ENCODE data around the gene PRKCA. TPM values are rescaled to one million over a fixed set of nuclear protein-coding genes. Genes with fewer than 3 reads are reported as not detected.

PRKCA gene
- total RNA-seq, 1 experiment from 2014 or later = 29.6 TPM

DNA sequence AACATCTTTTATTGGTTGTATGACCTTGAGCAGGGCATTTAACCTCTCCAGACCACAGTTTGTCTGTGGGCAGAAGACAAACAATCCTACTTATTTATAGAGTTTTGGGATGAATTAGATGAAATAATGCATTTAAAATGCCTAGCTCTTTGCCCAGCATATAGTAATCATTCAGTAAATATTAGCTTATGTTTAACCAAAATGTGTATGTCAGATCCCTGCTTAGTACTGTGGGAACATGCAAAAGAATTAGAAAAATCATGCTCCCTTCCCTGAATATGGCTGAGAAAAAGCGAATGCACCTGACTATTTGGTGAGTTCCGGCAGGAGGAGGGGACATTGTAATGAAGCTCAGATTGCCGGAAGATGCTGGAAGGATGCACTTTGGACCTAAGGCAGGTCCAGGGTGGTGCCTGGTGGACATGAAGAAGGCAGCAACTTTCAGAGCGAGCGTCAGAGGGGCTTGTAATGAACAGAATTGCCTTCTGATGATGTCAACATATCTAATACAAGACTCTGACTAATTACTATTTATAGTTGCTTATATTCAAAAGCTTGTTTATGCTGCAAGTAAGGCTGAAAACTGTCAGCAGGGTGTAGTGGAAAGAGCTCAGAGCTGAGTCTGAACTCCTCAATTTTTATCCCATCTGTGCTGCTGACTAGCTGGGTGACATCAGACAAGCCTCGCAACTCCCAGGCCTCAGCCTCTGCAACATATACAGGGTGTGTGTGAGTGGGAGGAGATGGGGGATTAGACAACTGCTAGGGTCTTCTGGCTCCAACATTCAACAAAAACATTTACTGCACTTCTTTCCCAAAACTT is 221.2 kb downstream of the PRKCA start:
- TF ChIP-seq, protein P1, sequence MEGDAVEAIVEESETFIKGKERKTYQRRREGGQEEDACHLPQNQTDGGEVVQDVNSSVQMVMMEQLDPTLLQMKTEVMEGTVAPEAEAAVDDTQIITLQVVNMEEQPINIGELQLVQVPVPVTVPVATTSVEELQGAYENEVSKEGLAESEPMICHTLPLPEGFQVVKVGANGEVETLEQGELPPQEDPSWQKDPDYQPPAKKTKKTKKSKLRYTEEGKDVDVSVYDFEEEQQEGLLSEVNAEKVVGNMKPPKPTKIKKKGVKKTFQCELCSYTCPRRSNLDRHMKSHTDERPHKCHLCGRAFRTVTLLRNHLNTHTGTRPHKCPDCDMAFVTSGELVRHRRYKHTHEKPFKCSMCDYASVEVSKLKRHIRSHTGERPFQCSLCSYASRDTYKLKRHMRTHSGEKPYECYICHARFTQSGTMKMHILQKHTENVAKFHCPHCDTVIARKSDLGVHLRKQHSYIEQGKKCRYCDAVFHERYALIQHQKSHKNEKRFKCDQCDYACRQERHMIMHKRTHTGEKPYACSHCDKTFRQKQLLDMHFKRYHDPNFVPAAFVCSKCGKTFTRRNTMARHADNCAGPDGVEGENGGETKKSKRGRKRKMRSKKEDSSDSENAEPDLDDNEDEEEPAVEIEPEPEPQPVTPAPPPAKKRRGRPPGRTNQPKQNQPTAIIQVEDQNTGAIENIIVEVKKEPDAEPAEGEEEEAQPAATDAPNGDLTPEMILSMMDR (IDR thresholded peaks at IDR 0.05; ENCODE audit: insufficient read depth in 1 of 2, low read depth in 1 of 2, low read length in 1 of 2, severe bottlenecking in 1 of 2, unreplicated experiment in 1 of 2) = peak in 1 of 2 experiments; percentile 6
- intact Hi-C loops (cut with micrococcal nuclease; ENCODE audit: unreplicated experiment) = no loop called here
- no peak overlapping the region for H3K4me3 ChIP-seq (ENCODE audit: low read depth, low read length)
- Mint-ChIP-seq H3K9me3 (ENCODE audit: unreplicated experiment) (no peaks in the 10 kb centered on the region), H3K4me3 (ENCODE audit: unreplicated experiment) (no peak overlapping the region), H3K4me1 (ENCODE audit: low read depth, unreplicated experiment) (no peaks in the 10 kb centered on the region), H3K27ac (ENCODE audit: unreplicated experiment) (no peak overlapping the region), H3K36me3 (ENCODE audit: insufficient read depth, unreplicated experiment) (no peaks in the 10 kb centered on the region), H3K27me3 (ENCODE audit: insufficient read depth, unreplicated experiment) (no peaks in the 10 kb centered on the region)
- H3K4me1 ChIP-seq = no peaks in the 10 kb centered on the region; the same call in 1 of the 2 replicates
- DNase-seq = no peak
- POLR2A ChIA-PET = no interaction called here
- no peaks in the 10 kb centered on the region for H3K9me3 ChIP-seq
- BruUV-seq (replicated peaks) = no TSS peak
- H3K36me3 ChIP-seq (ENCODE audit: control insufficient read depth, insufficient read depth, low read length) = no peaks in the 10 kb centered on the region
- CTCF ChIA-PET = no interaction called here
- no peaks in the 10 kb centered on the region for H3K27me3 ChIP-seq (replicated peaks; ENCODE audit: control insufficient read depth, insufficient read depth, low read length)

DNA sequence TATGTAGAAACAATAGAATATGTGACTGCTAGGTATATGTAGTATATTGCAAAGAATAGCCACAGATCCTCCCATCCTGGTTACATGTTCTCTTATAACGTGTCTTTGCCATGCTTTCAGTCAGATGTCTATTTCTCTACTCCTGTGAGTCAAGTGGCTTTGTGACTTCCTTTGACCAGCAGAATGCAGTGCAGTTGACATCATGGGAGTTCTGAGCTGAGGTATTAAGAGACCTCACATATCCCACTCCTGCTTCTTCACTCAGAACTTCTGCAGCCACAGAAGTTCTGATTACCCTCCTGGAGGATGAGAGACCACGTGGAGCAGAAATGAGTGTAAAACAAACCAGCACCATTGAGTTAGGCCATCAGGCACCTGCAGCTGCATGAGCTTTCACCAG is 222.5 kb downstream of the PRKCA start:
- no peaks in the 10 kb centered on the region for H3K36me3 Mint-ChIP-seq (ENCODE audit: insufficient read depth, unreplicated experiment)
- no peak overlapping the region for H3K4me3 Mint-ChIP-seq (ENCODE audit: unreplicated experiment)
- H3K27ac Mint-ChIP-seq (ENCODE audit: unreplicated experiment) = no peak overlapping the region
- Histone ChIP-seq H3K36me3 (ENCODE audit: control insufficient read depth, insufficient read depth, low read length) (no peaks in the 10 kb centered on the region), H3K4me1 (no peaks in the 10 kb centered on the region; the same call in 1 of the 2 replicates), H3K27me3 (replicated peaks; ENCODE audit: control insufficient read depth, insufficient read depth, low read length) (no peaks in the 10 kb centered on the region), H3K9me3 (no peaks in the 10 kb centered on the region), H3K4me3 (ENCODE audit: low read depth, low read length) (no peak overlapping the region)
- H3K27me3 Mint-ChIP-seq (ENCODE audit: insufficient read depth, unreplicated experiment) = no peaks in the 10 kb centered on the region
- intact Hi-C loops (cut with micrococcal nuclease; ENCODE audit: unreplicated experiment) = no loop called here
- no peaks in the 10 kb centered on the region for H3K9me3 Mint-ChIP-seq (ENCODE audit: unreplicated experiment)
- DNase-seq = no peak
- POLR2A ChIA-PET = no interaction called here
- CTCF ChIA-PET = no interaction called here
- no peaks in the 10 kb centered on the region for H3K4me1 Mint-ChIP-seq (ENCODE audit: low read depth, unreplicated experiment)
- TF ChIP-seq, protein P1 (IDR thresholded peaks at IDR 0.05; ENCODE audit: insufficient read depth in 1 of 2, low read depth in 1 of 2, low read length in 1 of 2, severe bottlenecking in 1 of 2, unreplicated experiment in 1 of 2) = no peak
- BruUV-seq (replicated peaks) = no TSS peak

DNA sequence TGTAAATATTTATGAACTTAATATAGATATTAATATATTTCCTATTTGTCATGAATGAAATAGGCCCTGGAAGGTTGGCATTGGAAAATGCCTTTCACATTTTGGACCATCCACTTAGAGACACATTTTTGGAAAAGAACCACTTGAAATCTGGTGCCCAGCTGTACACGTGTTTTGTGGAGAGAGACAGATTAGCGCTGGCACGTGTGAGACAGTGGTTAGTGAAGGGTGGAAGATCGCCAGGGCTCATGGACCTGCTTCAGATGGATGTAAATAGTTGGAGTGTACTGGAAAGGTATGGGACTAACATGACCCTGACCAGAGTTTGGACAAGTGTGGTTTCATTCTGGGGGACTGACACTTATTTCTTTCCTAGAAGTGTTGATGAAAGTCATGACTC is 222.9 kb downstream of the PRKCA start:
- ChIA-PET POLR2A (no interaction called here), CTCF (no interaction called here)
- H3K9me3 ChIP-seq = no peaks in the 10 kb centered on the region
- H3K27me3 ChIP-seq (replicated peaks; ENCODE audit: control insufficient read depth, insufficient read depth, low read length) = no peaks in the 10 kb centered on the region
- Mint-ChIP-seq H3K36me3 (ENCODE audit: insufficient read depth, unreplicated experiment) (no peaks in the 10 kb centered on the region), H3K27me3 (ENCODE audit: insufficient read depth, unreplicated experiment) (no peaks in the 10 kb centered on the region), H3K9me3 (ENCODE audit: unreplicated experiment) (no peaks in the 10 kb centered on the region), H3K4me1 (ENCODE audit: low read depth, unreplicated experiment) (no peaks in the 10 kb centered on the region), H3K27ac (ENCODE audit: unreplicated experiment) (no peak overlapping the region), H3K4me3 (ENCODE audit: unreplicated experiment) (no peak overlapping the region)
- intact Hi-C loops (cut with micrococcal nuclease; ENCODE audit: unreplicated experiment) = no loop called here
- DNase-seq = no peak
- H3K36me3 ChIP-seq (ENCODE audit: control insufficient read depth, insufficient read depth, low read length) = no peaks in the 10 kb centered on the region
- TF ChIP-seq, protein P1 (IDR thresholded peaks at IDR 0.05; ENCODE audit: insufficient read depth in 1 of 2, low read depth in 1 of 2, low read length in 1 of 2, severe bottlenecking in 1 of 2, unreplicated experiment in 1 of 2) = no peak
- BruUV-seq (replicated peaks) = no TSS peak
- H3K4me1 ChIP-seq = no peaks in the 10 kb centered on the region; the same call in 1 of the 2 replicates
- no peak overlapping the region for H3K4me3 ChIP-seq (ENCODE audit: low read depth, low read length)

Data from Caco-2 (cell line).